Middle frontal gyrus (tissue), 1 donor: ENCODE measurements around the gene LCK.
"Not testable (repeated sequence)": the region's sequence is repeated elsewhere in the genome, so short reads cannot be mapped to it uniquely, and the experiment has no call there.

Experiments
- DNase-seq: peaks from one replicate; pipeline ENCODE4 v3.0.0-alpha.2; 2015; ENCODE audit warnings: low spot score; ENCODE audit errors: extremely low spot score

The LCK gene

DNA sequence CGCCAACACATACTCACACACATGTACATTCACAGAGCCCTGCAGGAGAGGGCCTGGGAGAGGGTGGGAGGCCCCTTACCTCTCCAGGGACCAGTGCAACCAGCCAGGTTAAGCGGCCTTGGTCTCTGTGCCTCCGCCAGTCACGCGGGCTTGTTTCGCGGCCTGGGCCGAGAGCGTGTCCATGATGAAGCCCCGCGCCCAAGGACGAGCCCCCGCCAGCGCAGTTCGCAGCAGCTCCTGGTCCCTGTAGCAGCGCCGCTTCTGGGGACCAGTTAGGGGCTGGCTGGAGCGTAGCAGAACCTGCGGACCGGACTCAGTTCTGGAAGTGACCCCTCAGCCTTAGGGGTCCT lies 11.3 kb upstream of the LCK start:
- DNase-seq, result no peak

DNA sequence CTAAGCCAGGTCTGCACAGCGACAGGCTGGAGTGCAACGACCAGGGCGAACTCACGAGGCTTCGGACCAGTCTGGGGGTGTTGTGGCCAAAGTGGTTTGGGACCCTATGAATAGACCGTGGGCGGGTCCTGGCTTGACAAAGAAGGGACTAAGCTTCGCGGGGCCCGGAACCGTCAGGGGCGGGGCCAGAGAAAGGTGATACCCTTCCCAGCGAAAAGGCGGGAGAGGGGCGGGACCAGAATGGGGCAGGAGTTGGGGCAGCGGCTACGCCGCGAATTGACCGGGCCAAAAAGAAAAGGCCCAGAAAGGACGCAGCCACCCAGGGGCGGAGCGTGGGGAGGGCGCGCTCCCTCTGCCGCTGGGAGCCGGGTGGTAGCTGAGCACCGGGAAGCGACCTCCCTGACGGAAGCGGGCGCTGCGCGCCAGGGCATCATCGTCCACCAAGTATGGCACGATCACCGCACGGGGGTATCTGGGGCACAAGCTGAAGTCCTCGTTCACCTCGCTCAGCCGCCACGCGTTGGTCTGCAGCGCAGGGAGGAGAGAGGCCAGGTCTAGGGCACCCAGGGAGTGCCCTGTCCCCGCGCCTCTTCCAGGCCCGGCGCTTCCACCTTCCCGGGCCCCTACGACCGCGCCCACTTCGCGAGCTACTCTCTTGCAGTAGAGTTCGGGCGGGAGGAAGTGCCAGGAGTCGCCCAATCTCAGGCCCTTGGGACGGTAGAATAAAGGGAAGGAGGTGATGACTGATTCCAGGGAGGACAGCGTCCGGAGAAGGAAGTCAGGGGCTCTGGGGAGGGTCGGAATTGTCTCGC lies 10.7 kb upstream of the LCK start:
- no peak for DNase-seq

DNA sequence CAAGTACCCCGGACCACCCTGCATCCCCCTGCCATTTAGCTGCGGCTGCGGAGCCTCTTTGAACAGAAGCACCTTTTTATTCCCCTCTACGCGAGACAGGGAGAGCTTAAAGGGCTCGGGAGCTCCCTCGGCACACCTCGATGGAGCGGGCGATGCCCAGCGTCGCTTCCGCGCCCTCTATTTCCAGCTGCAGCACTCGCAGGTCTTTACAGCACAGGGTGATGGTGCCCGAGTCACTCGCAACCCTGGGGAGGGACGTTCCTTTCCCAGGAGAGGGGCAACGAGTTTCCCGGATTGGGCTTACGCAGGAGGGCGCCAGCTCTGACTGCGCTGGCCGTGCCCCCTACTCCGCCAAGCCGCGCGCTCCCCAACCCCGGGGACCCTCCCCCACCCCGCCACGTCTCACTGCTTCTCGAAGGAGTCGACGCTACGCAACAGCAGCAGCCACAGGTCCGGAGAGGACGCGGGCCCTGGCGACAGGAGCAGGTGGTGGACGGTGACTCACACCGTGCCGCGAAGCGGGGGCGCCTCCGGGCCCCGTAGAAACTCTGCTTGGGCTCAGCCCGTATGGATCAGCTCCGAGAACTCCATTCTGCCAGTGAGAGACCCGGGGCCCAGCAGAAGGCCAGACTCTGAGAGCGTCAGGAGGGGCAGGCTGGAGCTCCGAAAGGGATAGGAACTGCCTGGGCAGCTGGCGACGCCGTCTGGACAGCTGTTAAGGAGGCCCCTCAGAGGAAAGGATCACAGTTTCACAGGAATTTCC lies 9.9 kb upstream of the LCK start:
- no peak for DNase-seq

DNA sequence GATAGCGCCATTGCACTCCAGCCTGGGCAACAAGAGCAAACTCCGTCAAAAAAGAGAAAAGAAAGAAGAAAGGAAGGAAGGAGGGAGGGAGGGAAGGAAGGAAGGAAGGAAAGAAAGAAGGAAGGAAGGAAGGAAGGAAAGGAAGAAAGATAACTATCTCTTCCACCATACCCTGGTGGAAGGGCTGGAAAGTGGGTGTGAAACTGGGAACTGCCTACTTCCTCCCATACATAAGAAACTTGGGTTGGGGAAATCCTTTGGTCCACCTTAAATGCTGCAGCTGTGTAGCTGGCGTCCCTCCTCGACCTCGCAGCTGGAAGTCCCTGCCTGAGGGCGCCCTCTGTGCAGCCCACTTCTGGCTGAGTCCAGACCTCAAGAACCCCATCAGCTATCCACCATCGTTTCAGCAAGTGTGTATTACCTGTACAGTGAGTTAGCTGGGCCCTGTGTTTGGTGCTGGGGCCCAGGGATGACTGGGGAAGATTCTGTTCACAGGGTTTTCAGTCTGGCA lies 8.7 kb upstream of the LCK start:
- DNase-seq, result no peak

DNA sequence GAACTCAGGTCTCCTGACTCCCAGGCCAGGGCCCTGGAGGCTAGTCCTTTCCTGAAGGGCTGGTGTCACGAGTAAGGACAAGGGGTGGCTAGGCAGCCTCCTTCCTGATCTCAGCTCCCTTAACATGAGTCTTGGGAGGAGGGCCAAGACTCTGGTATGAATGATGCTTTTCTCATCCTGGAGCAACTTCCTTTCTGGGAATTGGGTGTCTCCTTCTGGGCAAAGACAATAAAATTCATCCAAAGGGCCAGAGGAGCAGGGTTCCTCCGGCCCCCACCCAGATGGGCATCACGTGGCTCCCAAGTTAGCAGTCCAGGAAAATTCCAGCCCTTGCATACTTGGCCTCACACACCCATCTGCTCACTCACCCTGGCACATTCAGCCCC lies 4.2 kb upstream of the LCK start, which contains the start of gene FAM167B:
FAM167B (plus strand) TSS at position 335 of the 386 bp plus-strand sequence. CDS start 200 bp downstream, outside the sequence.
- DNase-seq, result no peak

DNA sequence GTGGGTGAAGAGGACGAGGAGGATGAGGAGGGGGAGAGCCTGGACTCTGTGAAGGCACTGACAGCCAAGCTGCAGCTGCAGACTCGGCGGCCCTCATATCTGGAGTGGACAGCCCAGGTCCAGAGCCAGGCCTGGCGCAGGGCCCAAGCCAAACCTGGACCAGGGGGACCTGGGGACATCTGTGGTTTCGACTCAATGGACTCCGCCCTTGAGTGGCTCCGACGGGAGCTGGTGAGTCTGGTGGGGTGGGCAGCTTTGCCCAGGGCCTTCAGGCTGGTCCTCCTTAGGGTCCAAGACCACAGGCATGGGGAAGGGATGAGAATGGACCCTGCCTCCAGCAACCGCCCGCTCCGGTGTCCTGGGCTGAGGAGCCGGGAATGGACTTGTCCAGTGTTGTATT lies 3.6 kb upstream of the LCK start:
- DNase-seq, result no peak

DNA sequence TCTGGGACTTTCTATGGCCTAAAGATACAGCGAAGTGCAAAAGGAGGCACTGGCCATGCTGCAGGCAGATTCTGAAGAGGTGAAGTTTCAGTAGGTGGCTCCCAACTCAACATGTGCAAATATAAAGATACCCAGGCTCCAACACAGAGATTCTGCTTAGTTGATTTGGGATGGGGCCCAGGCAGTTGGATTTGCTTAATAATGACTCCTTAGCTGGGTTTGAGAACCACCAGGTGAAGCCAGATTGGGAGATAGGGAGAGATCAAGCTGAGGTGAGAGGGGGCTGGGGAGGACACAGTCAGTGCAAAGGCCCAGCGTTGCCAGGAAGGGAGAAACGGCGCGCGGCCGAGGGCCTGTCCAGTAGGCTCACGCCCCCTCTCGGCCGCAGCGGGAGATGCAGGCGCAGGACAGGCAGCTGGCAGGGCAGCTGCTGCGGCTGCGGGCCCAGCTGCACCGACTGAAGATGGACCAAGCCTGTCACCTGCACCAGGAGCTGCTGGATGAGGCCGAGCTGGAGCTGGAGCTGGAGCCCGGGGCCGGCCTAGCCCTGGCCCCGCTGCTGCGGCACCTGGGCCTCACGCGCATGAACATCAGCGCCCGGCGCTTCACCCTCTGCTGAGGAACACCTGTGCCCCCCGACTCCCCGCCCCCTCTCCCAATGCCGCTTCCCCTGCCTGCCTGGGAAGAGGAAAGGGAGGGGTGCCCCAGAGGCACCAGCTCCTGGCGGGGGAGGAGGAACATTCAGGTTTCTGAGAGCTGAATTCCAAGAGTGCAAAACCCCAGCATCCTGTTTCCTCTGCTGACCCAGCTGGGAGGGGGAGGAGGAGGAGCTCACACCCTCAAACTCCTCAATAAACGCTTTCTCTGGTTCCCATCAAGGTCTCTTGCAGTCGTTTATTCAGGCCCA lies 2.8 kb upstream of the LCK start:
- DNase-seq, result no peak

DNA sequence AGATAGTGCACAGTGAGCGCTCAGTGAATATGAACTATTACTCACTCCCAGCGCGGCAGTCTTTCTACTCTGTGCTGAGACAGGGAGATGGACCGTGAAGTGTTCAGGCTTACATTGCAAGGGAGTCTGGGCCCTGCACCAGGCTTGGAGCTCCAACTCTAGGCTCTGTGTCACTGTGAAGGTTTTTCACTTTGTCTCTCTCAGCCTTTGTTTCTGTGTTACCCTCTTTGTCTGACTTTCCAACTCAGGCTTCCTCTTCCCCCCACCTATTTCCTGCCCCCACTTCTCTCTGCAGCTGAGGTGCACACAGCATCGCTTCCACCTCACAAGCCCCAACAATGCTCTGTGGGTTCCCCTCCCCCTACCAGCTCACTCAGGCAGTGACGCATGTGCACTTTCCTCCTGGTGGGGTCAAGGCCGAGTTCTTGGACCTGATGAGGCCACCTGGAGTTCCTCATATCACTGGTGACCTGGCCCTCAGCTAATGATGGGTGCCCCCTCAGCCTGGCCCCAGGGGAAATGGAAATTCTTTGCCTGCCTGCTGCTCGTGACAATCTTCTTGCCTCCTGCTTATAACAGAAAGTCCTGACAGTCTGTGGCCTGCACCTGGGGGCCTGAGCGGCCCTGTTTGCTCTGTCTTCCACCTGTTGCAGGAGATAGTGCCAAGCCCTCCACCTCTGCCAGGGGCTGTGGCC lies 1.1 kb upstream of the LCK start:
- DNase-seq, result no peak

DNA sequence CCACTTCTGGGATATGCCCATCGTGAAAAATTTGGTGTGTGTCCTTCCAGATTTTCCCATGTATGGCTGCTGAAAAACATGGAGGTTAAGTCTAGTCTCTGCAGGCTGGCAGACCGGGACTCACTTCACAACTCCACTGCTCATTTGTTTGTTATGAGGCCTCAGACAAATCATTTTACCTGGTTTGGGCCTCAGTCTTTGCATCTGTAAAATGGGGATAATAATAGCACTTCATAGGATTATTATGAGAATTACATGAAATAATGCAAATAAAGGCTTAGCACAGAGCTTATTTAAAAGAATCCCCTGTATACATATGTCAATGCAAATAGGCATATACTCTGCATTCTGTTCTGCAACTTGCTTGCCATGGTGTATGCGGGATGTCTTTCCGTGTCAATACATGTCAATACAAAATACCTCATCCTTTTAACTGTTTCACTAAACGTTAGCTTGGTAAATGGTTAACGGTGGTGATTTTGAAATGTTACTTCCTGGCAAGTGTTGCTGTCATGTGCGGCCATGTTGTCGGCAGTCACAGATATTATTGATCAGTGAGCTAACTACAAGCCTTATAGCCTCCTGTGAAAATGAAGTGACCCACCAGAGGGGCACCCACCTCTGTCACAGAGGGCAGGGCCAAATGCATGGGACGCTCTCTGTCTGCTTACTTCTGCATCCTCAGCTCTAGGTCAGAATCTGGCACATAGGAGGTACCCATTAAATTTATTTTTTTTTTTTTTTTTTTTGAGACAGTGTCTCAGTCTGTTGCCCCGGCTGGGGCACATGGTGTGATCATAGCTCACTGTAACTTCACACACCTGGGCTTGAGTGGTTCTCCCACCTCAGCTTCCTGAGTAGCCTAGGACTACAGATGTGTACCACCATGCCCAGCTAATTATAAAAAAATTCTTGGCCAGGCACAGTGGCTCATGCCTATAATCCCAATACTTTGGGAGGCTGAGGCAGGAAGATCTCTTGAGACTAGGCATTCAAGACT lies 4.3 kb downstream of the LCK start:
- no peak for DNase-seq

DNA sequence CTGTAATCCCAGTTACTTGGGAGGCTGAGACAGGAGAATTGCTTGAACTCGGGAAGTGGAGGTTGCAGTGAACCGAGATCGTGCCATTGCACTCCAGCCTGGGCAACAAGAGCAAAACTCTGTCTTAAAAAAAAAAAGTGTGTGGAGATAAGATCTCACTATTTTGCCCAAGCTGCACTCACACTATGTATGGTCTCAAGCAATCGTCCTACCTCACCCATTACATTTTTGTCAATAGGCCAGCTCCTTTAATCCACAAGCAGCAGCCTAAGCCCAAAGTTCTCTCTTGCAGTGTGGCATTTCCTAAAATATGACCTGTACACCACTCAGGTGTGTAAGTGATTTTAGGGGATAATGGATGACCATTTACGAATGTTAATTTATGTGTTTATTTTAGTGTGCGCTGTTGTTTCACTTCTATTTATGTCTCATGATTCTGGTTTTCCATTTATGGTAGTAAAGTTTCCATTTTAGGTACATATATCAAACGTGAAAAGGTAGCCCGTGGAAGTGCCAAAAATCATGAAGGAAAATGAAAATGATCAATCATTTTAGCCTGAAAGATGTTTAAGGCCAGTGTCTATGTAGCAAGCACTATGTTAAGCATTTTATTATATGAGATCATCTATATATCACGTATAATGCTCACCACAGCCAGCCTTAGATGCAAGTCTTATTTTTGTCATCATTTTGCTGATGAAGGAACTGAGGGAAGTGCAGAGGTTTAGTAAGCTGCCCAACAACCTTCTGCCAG lies 5.6 kb downstream of the LCK start:
- no peak for DNase-seq

DNA sequence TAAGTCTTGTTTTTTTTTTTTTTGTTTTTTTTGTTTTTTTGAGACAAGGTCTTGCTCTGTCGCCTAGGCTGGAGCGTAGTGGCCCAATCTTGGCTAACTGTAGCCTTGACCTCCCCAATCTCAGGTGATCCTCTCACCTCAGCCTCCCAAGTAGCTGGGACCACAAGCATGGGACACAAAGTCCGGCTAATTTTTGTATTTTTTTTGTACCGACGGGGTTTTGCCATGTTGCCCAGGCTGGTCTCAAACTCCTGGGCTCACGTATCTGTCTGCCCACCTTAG lies 6.1 kb downstream of the LCK start:
- no peak for DNase-seq

DNA sequence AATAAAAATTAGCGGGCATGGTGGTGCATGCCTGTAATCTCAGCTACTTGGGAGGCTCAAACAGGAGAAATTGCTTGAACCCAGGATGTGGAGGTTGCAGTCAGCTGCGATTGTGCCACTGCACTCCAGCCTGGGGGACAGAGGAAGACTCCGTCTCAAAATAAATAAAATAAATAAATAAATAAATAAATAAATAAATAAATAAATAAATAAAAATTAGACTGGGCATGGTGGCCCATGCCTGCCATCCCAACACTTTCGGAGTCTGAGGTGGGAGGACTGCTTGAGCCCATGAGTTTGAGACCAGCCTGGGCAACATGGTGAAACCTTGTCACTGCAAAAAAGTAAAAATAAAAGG lies 12.2 kb downstream of the LCK start:
- DNase-seq, result not testable (repeated sequence)

DNA sequence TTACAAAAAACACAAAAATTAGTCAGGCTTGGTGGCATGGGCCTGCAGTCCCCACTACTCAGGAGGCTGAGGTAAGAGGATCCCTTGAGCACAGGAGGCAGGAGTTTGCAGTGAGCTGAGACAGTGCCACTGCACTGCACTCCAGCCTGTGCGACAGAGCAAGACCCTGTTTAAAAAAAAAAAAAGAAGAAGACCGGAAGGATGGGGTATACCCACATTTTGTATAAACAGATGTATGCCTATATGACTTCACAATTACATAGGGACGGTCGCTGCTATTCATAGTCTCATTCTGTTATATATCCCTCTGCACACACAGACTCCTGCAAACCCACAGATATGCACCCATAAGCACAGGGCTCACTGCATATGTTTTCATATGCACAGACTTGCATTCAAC lies 12.7 kb downstream of the LCK start:
- no peak for DNase-seq

DNA sequence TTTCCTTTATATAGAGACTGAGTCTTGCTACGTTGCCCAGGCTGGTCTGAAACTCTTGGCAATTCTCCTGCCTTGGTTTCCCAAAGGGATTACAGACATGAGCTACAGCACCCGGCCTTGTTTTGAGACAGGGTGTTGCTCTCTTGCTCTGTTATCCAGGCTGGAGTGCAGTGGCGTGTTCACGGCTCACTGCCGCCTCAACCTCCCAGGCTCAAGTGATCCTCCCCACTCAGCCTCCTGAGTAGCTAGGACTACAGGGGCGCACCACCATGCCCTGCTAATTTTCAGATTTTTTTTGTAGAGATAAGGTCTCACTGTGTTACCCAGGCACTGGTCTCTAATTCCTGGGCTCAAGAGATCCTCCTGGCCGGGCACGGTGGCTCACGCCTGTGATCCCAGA lies 14.8 kb downstream of the LCK start:
- no peak for DNase-seq

DNA sequence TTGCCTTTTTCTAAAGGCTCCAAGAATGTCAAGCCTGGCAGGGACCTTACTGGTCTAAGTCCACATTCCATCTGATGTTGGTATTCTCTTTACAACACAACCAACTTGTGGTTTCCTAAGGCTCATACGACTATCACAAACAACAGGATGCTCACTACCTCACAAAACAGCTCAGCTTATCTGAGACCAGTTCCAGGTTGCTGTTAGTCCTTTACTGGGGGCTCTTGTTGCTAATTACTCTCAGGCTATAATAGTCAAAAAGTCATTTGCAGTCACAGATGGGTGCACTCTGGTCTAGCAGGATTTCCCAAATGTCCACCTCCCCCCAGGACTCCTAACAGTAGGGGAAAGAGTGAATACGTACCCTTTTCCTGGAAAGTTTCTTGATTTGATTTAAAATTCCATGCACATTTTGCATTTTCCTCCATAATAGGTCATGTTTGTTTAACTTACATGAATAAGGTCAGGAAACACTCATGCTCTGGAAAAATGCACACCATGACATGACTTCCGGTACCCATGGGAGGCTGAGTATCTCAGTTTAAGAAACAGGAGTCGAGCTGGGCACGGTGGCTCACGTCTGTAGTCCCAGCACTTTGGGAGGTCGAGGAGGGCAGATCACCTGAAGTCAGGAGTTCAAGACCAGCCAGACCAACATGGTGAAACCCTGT lies 16.0 kb downstream of the LCK start:
- no peak for DNase-seq

DNA sequence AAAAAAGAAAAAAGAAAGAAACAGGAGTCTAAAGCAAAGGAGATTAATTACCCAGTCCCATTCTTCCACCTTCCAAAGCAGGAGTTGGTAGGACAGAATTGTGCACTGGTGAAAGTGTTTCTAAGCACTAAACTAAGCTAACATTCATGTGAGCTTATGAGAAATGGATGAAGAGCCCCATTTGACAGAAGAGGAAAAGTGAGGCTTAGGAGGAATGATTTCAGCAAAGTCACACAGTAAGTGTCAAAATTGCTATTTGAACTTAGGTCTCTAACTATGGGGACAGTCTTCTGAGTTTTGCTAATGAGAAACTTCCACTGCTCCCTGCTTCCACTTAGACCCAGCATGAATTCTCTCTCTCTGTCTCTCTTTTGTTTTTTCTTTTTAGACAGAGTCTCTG lies 18.7 kb downstream of the LCK start:
- DNase-seq, result no peak

DNA sequence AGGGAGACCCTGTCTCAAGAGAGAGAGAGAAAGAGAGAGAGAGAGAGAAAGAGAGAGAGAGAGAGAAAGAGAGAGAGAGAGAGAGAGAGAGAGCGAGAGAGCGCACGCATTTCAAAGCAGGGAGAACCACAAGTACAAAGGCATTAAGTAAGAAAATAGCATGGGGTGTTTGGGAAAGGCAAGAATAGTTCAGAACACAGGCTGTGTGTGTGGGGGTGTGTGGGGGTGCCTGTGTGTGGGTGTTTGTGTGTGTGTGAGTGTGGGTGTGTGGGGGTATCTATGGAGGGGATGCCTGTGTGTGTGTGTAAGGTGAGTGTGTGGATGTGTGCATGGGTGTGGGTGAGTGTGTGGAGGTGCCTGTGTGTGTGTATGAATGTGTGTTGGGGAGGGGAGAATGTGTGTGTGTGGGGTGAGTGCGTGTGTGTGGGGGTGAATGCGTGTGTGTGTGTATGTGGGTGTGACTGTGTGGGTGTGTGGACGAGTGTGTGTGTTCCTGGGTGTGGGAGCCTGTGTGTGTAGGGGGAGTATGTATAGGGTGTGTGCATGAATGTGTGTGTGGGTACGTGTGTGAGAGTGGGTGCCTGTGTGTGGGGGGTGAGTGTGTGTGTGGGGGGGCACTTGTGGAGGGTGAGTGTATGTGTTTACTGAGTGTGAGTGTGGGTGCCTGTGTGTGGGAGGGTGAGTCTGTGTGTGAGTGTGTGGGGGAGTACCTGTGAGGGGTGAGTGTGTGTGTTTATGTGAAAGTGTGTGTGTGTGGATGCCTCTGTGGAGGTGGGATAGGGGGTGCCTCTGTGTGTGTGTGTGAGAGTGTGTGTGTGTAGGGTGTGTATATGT lies 21.7 kb downstream of the LCK start:
- DNase-seq, result no peak
